ENCODE measurements around the gene SEPHS2.
"Not testable (repeated sequence)": the region's sequence is repeated elsewhere in the genome, so short reads cannot be mapped to it uniquely, and the experiment has no call there.

Gene SEPHS2

DNA sequence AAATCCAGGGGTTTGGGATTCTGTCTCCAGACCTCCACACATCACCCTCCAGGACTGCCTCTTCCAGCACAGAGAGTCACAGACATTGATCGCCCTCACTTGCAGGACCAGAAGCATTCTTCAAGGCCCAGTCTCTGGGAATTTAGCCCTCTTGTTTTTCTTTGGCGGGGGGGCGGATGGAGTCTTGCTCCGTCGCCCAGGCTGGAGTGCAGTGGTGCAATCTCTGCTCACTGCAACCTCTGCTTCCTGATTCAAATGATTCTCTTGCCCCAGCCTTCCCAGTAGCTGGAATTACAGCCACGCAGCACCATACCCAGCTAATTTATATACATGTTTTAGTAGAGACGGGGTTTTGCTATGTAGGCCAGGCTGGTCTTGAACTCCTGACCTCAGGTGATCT is 18.4 kb upstream of the SEPHS2 start:
- DNase-seq (ENCODE audit: low read depth in 2 of 2), result no peak

GRCh38 chr16:30461426-30461825 is 15.8 kb upstream of the SEPHS2 start:
- DNase-seq (ENCODE audit: low read depth in 2 of 2), result not testable (repeated sequence)

DNA sequence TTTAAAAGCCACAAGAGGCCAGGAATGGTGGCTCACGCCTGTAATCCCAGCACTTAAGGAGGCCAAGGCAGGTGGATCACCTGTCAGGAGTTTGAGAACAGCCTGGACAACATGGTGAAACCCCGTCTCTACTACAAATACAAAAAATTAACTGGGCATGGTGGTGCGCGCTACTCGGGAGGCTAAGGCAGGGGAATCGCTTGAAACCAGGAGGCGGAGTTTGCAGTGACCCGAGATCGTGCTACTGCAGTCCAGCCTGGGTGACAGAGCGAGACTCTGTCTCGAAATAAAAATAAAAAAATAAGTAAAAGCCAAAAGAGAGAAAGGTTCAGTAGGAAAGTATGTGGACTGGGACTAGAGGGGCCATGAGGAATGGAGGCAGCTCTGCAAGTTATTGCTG is 13.8 kb upstream of the SEPHS2 start:
- DNase-seq (ENCODE audit: low read depth in 2 of 2), result no peak

DNA sequence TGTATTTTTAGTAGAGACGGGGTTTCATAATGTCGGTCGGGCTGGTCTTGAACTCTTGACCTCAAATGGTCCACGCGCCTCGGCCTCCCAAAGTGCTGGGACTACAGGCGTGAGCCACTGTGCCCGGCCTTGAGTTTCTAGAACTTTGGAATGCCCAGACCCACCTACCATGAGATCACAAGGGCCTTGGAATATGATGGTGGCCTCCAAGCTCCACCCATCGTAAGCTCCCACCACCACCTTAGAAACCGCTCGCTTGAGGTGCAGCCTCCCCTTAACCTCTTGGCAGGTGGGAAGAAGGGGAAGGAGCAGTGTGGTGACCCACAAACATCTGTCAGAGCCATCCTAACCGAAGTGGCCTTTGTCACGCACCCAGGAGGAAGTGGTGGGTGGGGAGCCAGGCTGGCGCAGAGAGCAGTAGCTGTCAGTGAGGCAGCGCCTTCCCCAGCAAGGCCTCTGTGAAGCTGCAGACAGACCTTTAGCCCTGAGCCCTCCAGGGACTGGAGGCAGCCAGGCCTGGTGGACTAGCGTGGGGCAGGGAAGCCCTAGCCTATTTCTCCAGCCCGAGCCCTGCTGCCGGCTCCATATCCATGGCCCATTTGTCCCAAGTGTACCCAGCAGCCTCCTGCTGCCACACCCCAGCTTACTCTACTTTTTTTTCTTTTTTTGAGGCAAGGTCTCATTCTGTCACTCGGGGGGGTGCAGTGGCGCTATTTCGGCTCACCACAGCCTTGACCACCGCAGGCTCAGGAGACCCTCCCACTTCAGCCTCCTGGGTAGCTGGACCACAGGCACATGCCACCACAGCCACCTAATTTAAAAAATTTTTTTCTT is 13.1 kb upstream of the SEPHS2 start:
- DNase-seq (ENCODE audit: low read depth in 2 of 2), result peak; percentile 89 to 90

GRCh38 chr16:30457743-30458560 is 12.3 kb upstream of the SEPHS2 start:
- no peak for DNase-seq (ENCODE audit: low read depth in 2 of 2)

GRCh38 chr16:30457256-30457655 is 11.6 kb upstream of the SEPHS2 start:
- DNase-seq (ENCODE audit: low read depth in 2 of 2), result no peak

DNA sequence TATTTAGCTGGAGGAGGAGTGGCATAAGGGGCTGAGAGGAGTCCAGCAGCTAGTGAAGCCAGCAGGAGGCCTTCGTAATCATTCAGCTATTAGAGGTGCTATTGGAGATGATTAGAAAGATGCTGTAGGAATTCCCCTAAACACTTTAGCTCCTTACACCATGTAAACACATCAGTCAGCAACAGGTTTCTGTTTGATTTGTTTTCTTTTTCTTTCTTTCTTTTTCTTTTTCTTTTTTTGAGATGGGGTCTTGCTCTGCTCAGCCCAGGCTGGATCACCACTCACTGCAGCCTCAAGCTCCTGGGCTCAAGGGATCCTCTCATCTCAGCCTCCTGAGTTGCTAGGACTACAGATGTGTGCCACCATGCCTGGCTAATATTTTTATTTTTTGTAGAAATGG is 10.6 kb upstream of the SEPHS2 start:
- no peak for DNase-seq (ENCODE audit: low read depth in 2 of 2)

GRCh38 chr16:30452709-30453580 is 7.3 kb upstream of the SEPHS2 start:
- DNase-seq (ENCODE audit: low read depth in 2 of 2), result not testable (repeated sequence)

DNA sequence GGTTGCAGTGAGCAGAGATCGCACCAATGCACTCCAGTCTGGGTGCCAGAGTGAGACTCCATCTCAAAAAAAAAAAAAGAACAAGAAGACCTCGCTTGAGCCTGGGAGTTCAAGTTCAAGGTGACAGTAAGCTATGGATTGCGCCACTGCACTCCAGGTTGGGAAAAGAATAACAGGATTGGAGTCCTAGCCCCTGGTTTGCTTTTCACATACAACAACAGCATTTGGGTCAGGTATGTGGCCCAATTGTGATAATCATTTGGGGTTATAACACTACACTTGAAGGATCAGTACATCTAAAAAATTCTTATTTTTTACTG is 3.4 kb upstream of the SEPHS2 start:
- DNase-seq (ENCODE audit: low read depth in 2 of 2), result no peak

DNA sequence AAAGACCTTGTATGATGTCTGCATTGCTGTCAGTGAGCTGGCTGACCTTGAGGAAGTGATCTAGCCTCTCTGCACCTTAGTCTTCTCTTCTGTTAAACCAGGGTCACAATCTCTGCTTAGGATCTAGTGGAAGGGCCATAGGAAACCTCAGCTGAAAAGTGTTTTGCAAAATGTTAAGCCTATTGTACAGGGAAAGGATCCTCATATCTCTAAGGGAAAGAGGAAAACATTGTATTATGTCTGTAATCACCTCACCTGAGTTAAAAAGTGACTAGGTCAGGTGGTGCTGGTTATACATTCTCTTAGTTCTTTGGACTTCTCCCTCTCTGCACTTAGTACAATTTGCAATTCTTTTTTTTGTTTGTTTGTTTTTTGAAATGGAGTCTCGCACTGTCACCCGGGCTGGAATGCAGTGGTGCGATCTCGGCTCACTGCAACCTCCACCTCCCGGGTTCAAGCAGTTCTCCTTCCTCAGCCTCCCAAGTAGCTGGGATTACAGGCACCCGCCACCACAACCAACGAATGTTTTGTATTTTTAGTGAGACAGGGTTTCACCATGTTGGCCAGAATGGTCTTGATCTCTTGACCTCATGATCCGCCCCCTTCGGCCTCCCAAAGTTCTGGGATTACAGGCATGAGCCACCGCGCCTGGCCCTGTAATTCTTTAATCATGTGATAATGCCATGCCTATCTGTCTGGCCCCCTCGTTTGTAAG is 2.0 kb upstream of the SEPHS2 start:
- DNase-seq (ENCODE audit: low read depth in 2 of 2), result no peak

GRCh38 chr16:30446203-30446595 is 525 bp upstream of the SEPHS2 start:
- DNase-seq (ENCODE audit: low read depth in 2 of 2), result no peak

DNA sequence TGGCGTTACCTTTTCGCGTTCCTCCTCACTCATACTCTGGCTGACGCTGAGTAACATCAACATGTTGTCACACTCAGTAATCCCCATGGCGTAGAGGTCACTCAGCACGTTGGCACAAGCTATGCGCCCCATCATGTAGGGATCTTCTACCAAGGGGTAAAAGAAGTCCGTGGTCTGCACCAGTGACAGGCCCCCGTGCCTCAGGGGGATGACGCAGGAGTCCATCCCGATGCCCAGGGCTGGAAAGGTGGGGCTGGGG is 596 bp downstream of the SEPHS2 start:
- DNase-seq (ENCODE audit: low read depth in 2 of 2), result no peak

- DNase-seq (ENCODE audit: low read depth in 2 of 2), result no peak
Measured at GRCh38 chr16:30444231-30445148, 1.2 kb downstream of the SEPHS2 start.

DNA sequence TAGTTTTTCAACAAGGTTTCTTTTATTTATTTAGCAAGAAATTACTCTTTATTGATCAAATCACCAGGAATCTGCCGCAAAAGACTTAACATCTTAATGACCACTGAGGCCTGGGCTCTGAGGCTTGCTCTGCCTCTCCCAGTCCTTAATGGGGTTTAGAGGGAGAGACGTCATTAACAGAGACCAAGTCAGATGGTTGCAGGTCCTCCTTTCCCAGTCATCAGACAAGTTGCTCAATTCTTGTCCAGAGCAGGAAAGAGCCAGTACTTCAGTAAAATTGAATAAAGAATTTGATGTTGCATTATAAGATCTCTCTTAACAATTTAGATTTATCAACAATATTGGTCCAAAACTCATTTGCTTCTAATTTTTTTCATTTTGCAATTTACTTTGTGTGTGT is 2.0 kb downstream of the SEPHS2 start:
- no peak for DNase-seq (ENCODE audit: low read depth in 2 of 2)

GRCh38 chr16:30439720-30440348 is 5.8 kb downstream of the SEPHS2 start:
- no peak for DNase-seq (ENCODE audit: low read depth in 2 of 2)

GRCh38 chr16:30438835-30439234 is 6.8 kb downstream of the SEPHS2 start:
- DNase-seq (ENCODE audit: low read depth in 2 of 2), result no peak

- no peak for DNase-seq (ENCODE audit: low read depth in 2 of 2)
Measured at GRCh38 chr16:30437511-30438046, 8.1 kb downstream of the SEPHS2 start.

GRCh38 chr16:30434852-30435251 is 10.8 kb downstream of the SEPHS2 start:
- peak; percentile 69 to 79 for DNase-seq (ENCODE audit: low read depth in 2 of 2)

- no peak for DNase-seq (ENCODE audit: low read depth in 2 of 2)
Measured at GRCh38 chr16:30430428-30430970, 15.2 kb downstream of the SEPHS2 start.
